ENCODE results near the gene HSPA1L. TPM values are rescaled to one million over a fixed set of nuclear protein-coding genes. Genes with fewer than 3 reads are reported as not detected.
A peak's percentile ranks its signal among the peaks of the same experiment; 100 is the strongest.
"Not testable (repeated sequence)": the region's sequence is repeated elsewhere in the genome, so short reads cannot be mapped to it uniquely, and the experiment has no call there.

Gene HSPA1L
- 1.2 and 1.4 TPM in 2 replicates for total RNA-seq

GRCh38 chr6:31815025-31815838, at the start of gene HSPA1L, which contains the start of gene HSPA1A:
Gene HSPA1L, minus strand, starts transcription at chr6:31815283. Its CDS starts 3,311 bp downstream, at chr6:31811972.
Gene HSPA1A, plus strand, starts transcription at chr6:31815543. Its CDS starts 214 bp downstream, at chr6:31815757.
- DNase-seq (ENCODE audit: low read depth in 2 of 2), result peak; percentile 91 to 97

- DNase-seq (ENCODE audit: low read depth in 2 of 2), result no peak
Measured at GRCh38 chr6:31864818-31865204, 49.7 kb upstream of the HSPA1L start.

- not testable (repeated sequence) for DNase-seq (ENCODE audit: low read depth in 2 of 2)
Measured at GRCh38 chr6:31864123-31864562, 49.1 kb upstream of the HSPA1L start.

GRCh38 chr6:31862344-31863235, 47.5 kb upstream of the HSPA1L start, which contains the start of gene NEU1:
Gene NEU1, minus strand, starts transcription at chr6:31862821. Its CDS starts 45 bp downstream, at chr6:31862776.
- DNase-seq (ENCODE audit: low read depth in 2 of 2), result peak; percentile 99 to 100

GRCh38 chr6:31861919-31862343, 46.8 kb upstream of the HSPA1L start:
- no peak for DNase-seq (ENCODE audit: low read depth in 2 of 2)

- no peak for DNase-seq (ENCODE audit: low read depth in 2 of 2)
Measured at GRCh38 chr6:31861150-31861549, 46.1 kb upstream of the HSPA1L start.

GRCh38 chr6:31860349-31860748, 45.3 kb upstream of the HSPA1L start:
- DNase-seq (ENCODE audit: low read depth in 2 of 2), result no peak

- no peak for DNase-seq (ENCODE audit: low read depth in 2 of 2)
Measured at GRCh38 chr6:31859923-31860322, 44.8 kb upstream of the HSPA1L start.

GRCh38 chr6:31858707-31859106, 43.6 kb upstream of the HSPA1L start:
- no peak for DNase-seq (ENCODE audit: low read depth in 2 of 2)

- DNase-seq (ENCODE audit: low read depth in 2 of 2), result not testable (repeated sequence)
Measured at GRCh38 chr6:31857774-31858173, 42.7 kb upstream of the HSPA1L start.

GRCh38 chr6:31851980-31852718, 37.1 kb upstream of the HSPA1L start:
- DNase-seq (ENCODE audit: low read depth in 2 of 2), result not testable (repeated sequence)

GRCh38 chr6:31851485-31851832, 36.4 kb upstream of the HSPA1L start:
- no peak for DNase-seq (ENCODE audit: low read depth in 2 of 2)

GRCh38 chr6:31850765-31851484, 35.8 kb upstream of the HSPA1L start:
- no peak for DNase-seq (ENCODE audit: low read depth in 2 of 2)

GRCh38 chr6:31847276-31847978, 32.3 kb upstream of the HSPA1L start:
- DNase-seq (ENCODE audit: low read depth in 2 of 2), result no peak

- DNase-seq (ENCODE audit: low read depth in 2 of 2), result no peak
Measured at GRCh38 chr6:31844507-31844906, 29.4 kb upstream of the HSPA1L start.

GRCh38 chr6:31842053-31842452, 27.0 kb upstream of the HSPA1L start:
- no peak for DNase-seq (ENCODE audit: low read depth in 2 of 2)

- not testable (repeated sequence) for DNase-seq (ENCODE audit: low read depth in 2 of 2)
Measured at GRCh38 chr6:31839779-31840126, 24.7 kb upstream of the HSPA1L start.

- DNase-seq (ENCODE audit: low read depth in 2 of 2), result no peak
Measured at GRCh38 chr6:31838968-31839367, 23.9 kb upstream of the HSPA1L start.

GRCh38 chr6:31838114-31838553, 23.1 kb upstream of the HSPA1L start:
- DNase-seq (ENCODE audit: low read depth in 2 of 2), result not testable (repeated sequence)

Data from dermis microvascular lymphatic vessel endothelial cell (primary cell).